Kidney (tissue), 14 donors: Measurements from ENCODE around the gene CENPK. TPM values are rescaled to one million over a fixed set of nuclear protein-coding genes. Genes with fewer than 3 reads are reported as not detected.

Experiments used
- DNase-seq, 5 donors: peaks; one replicate each; pipeline ENCODE4 v3.0.0-alpha.2; 2013 to 2020
- FAIRE-seq: peaks from 2 replicates; lab custom pipeline; 2012; peaks lifted over from hg19 to GRCh38; lab: Jason Lieb, UNC
- H3K27ac ChIP-seq, 2 donors: one replicate each; pipeline ENCODE4 v1.7.0; 2013; ENCODE audit warnings: low read depth in 2 of 2, low read length in 2 of 2, inconsistent platforms in 1 of 2
- H3K27me3 ChIP-seq: one replicate; pipeline ENCODE4 v1.7.1; 2013; ENCODE audit warnings: low read length, inconsistent platforms; ENCODE audit not compliant: control insufficient read depth, insufficient read depth
- H3K36me3 ChIP-seq, 3 donors: one replicate each; pipeline versions ENCODE4 v1.7.0 to v1.7.1; 2013; ENCODE audit warnings: low read length in 3 of 3, control low read depth in 1 of 3, inconsistent platforms in 1 of 3; ENCODE audit not compliant: insufficient read depth in 3 of 3, control insufficient read depth in 2 of 3
- H3K4me1 ChIP-seq, 3 donors: one replicate each; pipeline versions ENCODE4 v1.7.0 to v1.7.1; 2013; ENCODE audit warnings: low read length in 3 of 3, inconsistent platforms in 1 of 3, low read depth in 1 of 3; ENCODE audit not compliant: control insufficient read depth in 2 of 3, insufficient read depth in 2 of 3
- H3K4me3 ChIP-seq, 3 donors: one replicate each; pipeline versions ENCODE4 v1.7.0 to v1.8.1; 2013; ENCODE audit warnings: low read length in 3 of 3, control low read depth in 1 of 3, inconsistent platforms in 1 of 3
- H3K9ac ChIP-seq, 3 donors: one replicate each; pipeline versions ENCODE4 v1.7.0 to v1.7.1; 2013; ENCODE audit warnings: low read length in 3 of 3, control low read depth in 1 of 3, inconsistent platforms in 1 of 3
- H3K9me3 ChIP-seq, 3 donors: one replicate each; pipeline versions ENCODE4 v1.7.0 to v1.7.1; 2013; ENCODE audit warnings: low read length in 3 of 3, control low read depth in 1 of 3, inconsistent platforms in 1 of 3; ENCODE audit not compliant: control insufficient read depth in 2 of 3, insufficient read depth in 1 of 3
- CTCF ChIP-seq: IDR thresholded peaks from 3 replicates; pipeline ENCODE4 v1.5.1; 2012; ENCODE audit warnings: mild to moderate bottlenecking, moderate library complexity, borderline replicate concordance; ENCODE audit not compliant: insufficient read depth; ENCODE audit errors: extremely low read depth
- intact Hi-C: fragments of 100-400 bp; cut with DNase I; formaldehyde crosslinking; loops from one replicate; pipeline ENCODE4 v1.11.1; 2022
- polyA plus RNA-seq: library from polyadenylated mRNA; stranded (reverse); fragments of 350-450 nt; fragmentation: Illumina TruSeq; extraction: RNeasy Lipid Tissue Mini Kit (QIAGEN cat#74804); gene quantifications from one replicate; pipeline ENCODE4 v1.2.3, GENCODE V29; 2014; ENCODE audit warnings: low read depth, low replicate concordance; ENCODE audit not compliant: insufficient read depth
- total RNA-seq: library from RNA; stranded (reverse); fragmentation: NEBNext Ultra II Directional; extraction: Animal tissue kit (Norgen Biotek cat#: 25700); gene quantifications from one replicate; pipeline ENCODE4 v1.2.1, GENCODE V29; 2021
- donor health status: control.
- donor health status: control.
- donor health status: control.
- donor health status: control.
- donor health status: control.
- donor health status: DM: yes; HTN: yes; CAD: no.
- donor health status: Normal renal cell carcinoma (clear cell type).

CENPK gene
- total and polyA plus RNA-seq, 2 donors from 2014 or later = 3.5 TPM; not detected in 1

GRCh38 chr5:65525726-65526125 is 37.2 kb downstream of the CENPK start:
- FAIRE-seq (no peak), DNase-seq (no peak)
- H3K4me1 ChIP-seq = no peaks in the 10 kb centered on the region
- H3K27me3 ChIP-seq = no peaks in the 10 kb centered on the region
- no peak overlapping the region for H3K9ac ChIP-seq
- TF ChIP-seq CTCF = no peak
- no peak overlapping the region for H3K4me3 ChIP-seq
- H3K36me3 ChIP-seq = no peaks in the 10 kb centered on the region
- H3K27ac ChIP-seq = no peak overlapping the region
- no peaks in the 10 kb centered on the region for H3K9me3 ChIP-seq
- intact Hi-C loops = no loop called here

- TF ChIP-seq CTCF = no peak
- no peak for FAIRE-seq
- H3K9me3 ChIP-seq = no peaks in the 10 kb centered on the region
- no peak overlapping the region for H3K9ac ChIP-seq
- no peaks in the 10 kb centered on the region for H3K27me3 ChIP-seq
- no peak overlapping the region for H3K27ac ChIP-seq
- no peak overlapping the region for H3K4me3 ChIP-seq
- no peaks in the 10 kb centered on the region for H3K36me3 ChIP-seq
- H3K4me1 ChIP-seq = no peaks in the 10 kb centered on the region
- intact Hi-C loops = no loop called here
- DNase-seq = no peak
Observed at GRCh38 chr5:65512170-65512937, 50.6 kb downstream of the CENPK start.

- FAIRE-seq (no peak), DNase-seq (no peak)
- H3K9me3 ChIP-seq = no peaks in the 10 kb centered on the region
- TF ChIP-seq CTCF = no peak
- no peak overlapping the region for H3K27ac ChIP-seq
- H3K36me3 ChIP-seq = no peaks in the 10 kb centered on the region
- intact Hi-C loops = no loop called here
- no peak overlapping the region for H3K9ac ChIP-seq
- H3K27me3 ChIP-seq = no peaks in the 10 kb centered on the region
- H3K4me1 ChIP-seq = no peaks in the 10 kb centered on the region
- H3K4me3 ChIP-seq = no peak overlapping the region
Observed at GRCh38 chr5:65508978-65509377, 54.0 kb downstream of the CENPK start.

- TF ChIP-seq CTCF = no peak
- Histone ChIP-seq H3K4me1 (no peaks in the 10 kb centered on the region), H3K9ac (no peak overlapping the region), H3K27ac (no peak overlapping the region), H3K9me3 (no peaks in the 10 kb centered on the region), H3K36me3 (no peaks in the 10 kb centered on the region), H3K4me3 (no peak overlapping the region), H3K27me3 (no peaks in the 10 kb centered on the region)
- intact Hi-C loops = no loop called here
- DNase-seq (no peak), FAIRE-seq (no peak)
Observed at GRCh38 chr5:65506961-65507360, 56.0 kb downstream of the CENPK start.
